Sigmoid colon (tissue), 4 donors: ENCODE data around the gene CAPN5.

Experiments used
- POLR2A ChIP-seq, 2 donors: fragments of 450-650 bp; IDR thresholded peaks; one replicate each; pipeline ENCODE4 v1.6.1; 2016; ENCODE audit warnings: antibody characterized with exemption in 2 of 2, mild to moderate bottlenecking in 2 of 2, moderate library complexity in 2 of 2
- POLR2AphosphoS5 ChIP-seq, 4 donors: sonication (generic); formaldehyde crosslinking; IDR thresholded peaks; one replicate each; pipeline ENCODE4 v1.6.1; 2017; ENCODE audit warnings: antibody characterized with exemption in 4 of 4
- TF ChIP-seq, protein P1 (sequence below), 4 experiments: fragments of 450-650 bp in 3 of 4; fragments of 200-600 bp in 1 of 4; IDR thresholded peaks; one replicate each; pipeline ENCODE4 v1.5.1; 2016 to 2019; ENCODE audit warnings: antibody characterized with exemption in 4 of 4, mild to moderate bottlenecking in 3 of 4, moderate library complexity in 2 of 4

DNA sequence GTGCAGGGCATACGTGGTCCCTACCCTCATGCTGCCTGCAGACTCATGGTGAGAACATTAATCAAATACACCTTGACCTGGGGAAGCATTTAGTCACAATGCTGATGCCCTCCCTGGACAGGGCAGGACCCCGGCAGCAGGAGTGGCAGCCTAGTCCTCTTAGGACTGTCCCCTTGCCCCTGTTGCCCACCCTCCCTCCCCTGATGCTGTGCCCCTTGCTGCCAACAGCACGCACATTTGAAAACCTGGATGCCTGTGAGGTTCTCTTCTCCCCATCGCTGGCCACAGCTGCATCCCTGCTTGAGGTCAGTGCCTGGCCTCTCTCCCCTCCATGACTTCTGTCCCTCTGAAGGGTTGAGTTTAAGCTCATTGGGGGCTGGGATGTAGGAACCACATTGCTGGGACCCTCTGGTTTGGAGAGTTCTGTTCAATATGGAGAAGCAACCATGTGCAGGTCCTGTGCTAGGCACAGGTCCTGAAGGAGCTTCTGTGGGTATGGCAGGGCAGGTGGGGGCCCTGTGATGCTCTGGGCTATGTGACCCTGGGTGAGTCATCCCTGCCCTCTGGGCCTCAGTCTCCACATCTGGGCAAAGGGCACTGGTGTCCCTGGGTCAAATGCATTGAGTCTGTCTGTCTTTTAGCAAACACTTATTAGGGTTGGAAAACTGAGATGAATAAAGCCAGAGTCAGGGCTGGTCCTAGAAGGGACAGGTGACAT is 92.6 kb downstream of the CAPN5 start:
- TF ChIP-seq, protein P1, sequence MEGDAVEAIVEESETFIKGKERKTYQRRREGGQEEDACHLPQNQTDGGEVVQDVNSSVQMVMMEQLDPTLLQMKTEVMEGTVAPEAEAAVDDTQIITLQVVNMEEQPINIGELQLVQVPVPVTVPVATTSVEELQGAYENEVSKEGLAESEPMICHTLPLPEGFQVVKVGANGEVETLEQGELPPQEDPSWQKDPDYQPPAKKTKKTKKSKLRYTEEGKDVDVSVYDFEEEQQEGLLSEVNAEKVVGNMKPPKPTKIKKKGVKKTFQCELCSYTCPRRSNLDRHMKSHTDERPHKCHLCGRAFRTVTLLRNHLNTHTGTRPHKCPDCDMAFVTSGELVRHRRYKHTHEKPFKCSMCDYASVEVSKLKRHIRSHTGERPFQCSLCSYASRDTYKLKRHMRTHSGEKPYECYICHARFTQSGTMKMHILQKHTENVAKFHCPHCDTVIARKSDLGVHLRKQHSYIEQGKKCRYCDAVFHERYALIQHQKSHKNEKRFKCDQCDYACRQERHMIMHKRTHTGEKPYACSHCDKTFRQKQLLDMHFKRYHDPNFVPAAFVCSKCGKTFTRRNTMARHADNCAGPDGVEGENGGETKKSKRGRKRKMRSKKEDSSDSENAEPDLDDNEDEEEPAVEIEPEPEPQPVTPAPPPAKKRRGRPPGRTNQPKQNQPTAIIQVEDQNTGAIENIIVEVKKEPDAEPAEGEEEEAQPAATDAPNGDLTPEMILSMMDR (IDR thresholded peaks at IDR 0.05): no peak
- TF ChIP-seq POLR2AphosphoS5 (IDR thresholded peaks at IDR 0.05) (no peak), POLR2A (IDR thresholded peaks at IDR 0.05) (no peak)
